IMR-90 (cell line): ENCODE measurements around the gene COL6A3. TPM values are rescaled to one million over a fixed set of nuclear protein-coding genes. Genes with fewer than 3 reads are reported as not detected.
A peak's percentile ranks its signal among the peaks of the same experiment; 100 is the strongest.

Experiments
- ATAC-seq: fragments of 200-7000 bp; cut with Tn5 transposase; 2 replicates; pipeline ENCODE4 v1.9.1; 2020; ENCODE audit warnings: low read depth, mild to moderate bottlenecking, moderate library complexity
- BruUV-seq: library from RNA; stranded (reverse); fragments of 400-500 nt; replicated peaks from 2 replicates; lab custom pipeline; 2021; lab: Mats Ljungman, UMichigan
- CTCF ChIA-PET: fragments of 300-600 bp; formaldehyde crosslinking; extraction: SDS; loops from one replicate; lab custom pipeline; 2021; ENCODE audit warnings: antibody characterized with exemption; lab: Yijun Ruan, JAX
- POLR2A ChIA-PET: fragments of 300-600 bp; sonication (Branson Sonifier 250); formaldehyde crosslinking; loops from one replicate; lab custom pipeline; 2022; ENCODE audit warnings: antibody characterized with exemption; ENCODE audit not compliant: unreplicated experiment; lab: Charles Lee
- DNase-seq: peaks from one replicate; pipeline ENCODE4 v3.0.0; 2013
- H2AFZ ChIP-seq: replicated peaks from 2 replicates; pipeline ENCODE3; 2013; ENCODE audit warnings: low read length, mild to moderate bottlenecking; ENCODE audit not compliant: poor library complexity
- H2AK5ac ChIP-seq: 2 replicates; pipeline ENCODE4 v1.6.1; 2013; ENCODE audit warnings: low read depth, low read length, inconsistent platforms
- H2AK9ac ChIP-seq: replicated peaks from 2 replicates; pipeline ENCODE3; 2013; ENCODE audit warnings: mild to moderate bottlenecking, low read depth, low read length, moderate library complexity; ENCODE audit not compliant: poor library complexity
- H2BK120ac ChIP-seq: 2 replicates; pipeline ENCODE4 v1.6.1; 2013; ENCODE audit warnings: low read depth, low read length, inconsistent platforms
- H2BK15ac ChIP-seq: 3 replicates; pipeline ENCODE4 v1.6.1; 2013; ENCODE audit warnings: low read depth, low read length, inconsistent platforms
- H2BK20ac ChIP-seq: 2 replicates; pipeline ENCODE4 v1.6.1; 2013; ENCODE audit warnings: low read depth, mild to moderate bottlenecking, inconsistent platforms, low read length, moderate library complexity
- H2BK5ac ChIP-seq: 2 replicates; pipeline ENCODE4 v1.6.1; 2013; ENCODE audit warnings: mild to moderate bottlenecking, low read depth, low read length, inconsistent platforms; ENCODE audit not compliant: poor library complexity, severe bottlenecking
- H3K14ac ChIP-seq: replicated peaks from 2 replicates; pipeline ENCODE4 v1.6.1; 2013; ENCODE audit warnings: low read depth, low read length, inconsistent platforms
- H3K18ac ChIP-seq: 2 replicates; pipeline ENCODE4 v1.6.1; 2013; ENCODE audit warnings: low read depth, low read length, control low read depth
- H3K23ac ChIP-seq: 2 replicates; pipeline ENCODE4 v1.6.1; 2013; ENCODE audit warnings: low read depth, low read length, inconsistent platforms
- H3K27ac ChIP-seq: 2 replicates; pipeline ENCODE4 v1.5.1; 2013; ENCODE audit warnings: mild to moderate bottlenecking, control low read depth, low read length; ENCODE audit not compliant: insufficient read depth
- H3K27me3 ChIP-seq: 2 replicates; pipeline ENCODE4 v1.6.1; 2013; ENCODE audit warnings: low read length; ENCODE audit not compliant: control insufficient read depth, insufficient read depth
- H3K36me3 ChIP-seq: 2 replicates; pipeline ENCODE4 v1.6.1; 2013; ENCODE audit warnings: low read length, mixed read lengths; ENCODE audit not compliant: control insufficient read depth, insufficient read depth
- H3K4ac ChIP-seq: 2 replicates; pipeline ENCODE4 v1.6.1; 2013; ENCODE audit warnings: low read depth, low read length, inconsistent platforms
- H3K4me1 ChIP-seq: 2 replicates; pipeline ENCODE4 v1.6.1; 2013; ENCODE audit warnings: low read length, mixed read lengths; ENCODE audit not compliant: control insufficient read depth, insufficient read depth
- H3K4me2 ChIP-seq: 2 replicates; pipeline ENCODE4 v1.6.1; 2013; ENCODE audit warnings: low read depth, mild to moderate bottlenecking, control low read depth, low read length, moderate library complexity
- H3K4me3 ChIP-seq: 2 replicates; pipeline ENCODE4 v1.5.1; 2013; ENCODE audit warnings: low read depth, mild to moderate bottlenecking, control low read depth, low read length, moderate library complexity; ENCODE audit not compliant: insufficient read depth
- H3K56ac ChIP-seq: 2 replicates; pipeline ENCODE4 v1.6.1; 2013; ENCODE audit warnings: low read length, inconsistent platforms; ENCODE audit not compliant: insufficient read depth; ENCODE audit errors: extremely low read depth
- H3K79me1 ChIP-seq, 2 experiments: 2 replicates each; pipeline ENCODE4 v1.6.1; 2013; ENCODE audit warnings: low read length in 2 of 2, inconsistent platforms in 1 of 2, low read depth in 1 of 2
- H3K9ac ChIP-seq: 2 replicates; pipeline ENCODE4 v1.6.1; 2013; ENCODE audit warnings: low read depth, low read length, control low read depth
- H3K9me1 ChIP-seq: 2 replicates; pipeline ENCODE4 v1.6.1; 2013; ENCODE audit warnings: low read length, inconsistent platforms; ENCODE audit not compliant: insufficient read depth
- H3K9me3 ChIP-seq: 2 replicates; pipeline ENCODE4 v1.6.1; 2013; ENCODE audit warnings: low read length; ENCODE audit not compliant: control insufficient read depth, insufficient read depth
- H4K20me1 ChIP-seq: 2 replicates; pipeline ENCODE4 v1.6.1; 2013; ENCODE audit warnings: low read length, inconsistent platforms; ENCODE audit not compliant: insufficient read depth
- H4K5ac ChIP-seq: 2 replicates; pipeline ENCODE4 v1.6.1; 2013; ENCODE audit warnings: mild to moderate bottlenecking, low read depth, low read length, control low read depth
- H4K8ac ChIP-seq, 2 experiments: 2 replicates each; pipeline ENCODE4 v1.6.1; 2013; ENCODE audit warnings: low read depth in 2 of 2, low read length in 2 of 2, control low read depth in 1 of 2, inconsistent platforms in 1 of 2
- H4K91ac ChIP-seq: 2 replicates; pipeline ENCODE4 v1.6.1; 2013; ENCODE audit warnings: low read depth, low read length, inconsistent platforms; ENCODE audit not compliant: insufficient read depth
- CHD1 ChIP-seq: IDR thresholded peaks from 2 replicates; pipeline ENCODE4 v1.6.1; 2012; ENCODE audit warnings: low read depth, low read length, improper control_type of control experiment
- FOS ChIP-seq: fragments of 150-350 bp; IDR thresholded peaks from 2 replicates; pipeline ENCODE4 v1.6.1; 2016; ENCODE audit warnings: low read depth, low read length
- NFE2L2 ChIP-seq: fragments of 150-350 bp; IDR thresholded peaks from 2 replicates; pipeline ENCODE4 v1.6.1; 2016; ENCODE audit warnings: low read depth, mild to moderate bottlenecking, low read length
- POLR2A ChIP-seq: IDR thresholded peaks from 2 replicates; pipeline ENCODE4 v1.6.1; 2012; ENCODE audit warnings: mild to moderate bottlenecking, low read depth, low read length
- WGBS, 2 experiments: methylation state at CpG; one replicate each; pipeline versions ENCODE4 v1.1.5 to v1.1.7; 2013; ENCODE audit warnings: missing lambda C conversion rate in 2 of 2; ENCODE audit not compliant: insufficient read length in 1 of 2; ENCODE audit errors: extremely low coverage in 2 of 2; 5-methylcytosine and 5-hydroxymethylcytosine counted together
- dilution Hi-C: fragments of 300-500 bp; cut with HindIII; formaldehyde crosslinking; loops from one replicate; pipeline ENCODE4 v1.14.3; 2018; ENCODE audit warnings: low sequenced_read_pairs; ENCODE audit not compliant: unreplicated experiment
- in situ Hi-C: fragments of 300-500 bp; cut with MboI; formaldehyde crosslinking; loops from 3 replicates; pipeline ENCODE4 v1.14.3; 2019; ENCODE audit warnings: low sequenced_read_pairs, inconsistent platforms, mixed read lengths
- intact Hi-C: fragments of 100-400 bp; cut with micrococcal nuclease; formaldehyde crosslinking; loops from 2 replicates; pipeline ENCODE4 v1.10.0; 2022
- polyA plus RNA-seq, 3 experiments: library from polyadenylated mRNA; depleted of rRNA; stranded (reverse); fragments of >200 nt; gene quantifications; 2 replicates each; pipeline ENCODE4 v1.2.3, GENCODE V29; 2012; ENCODE audit warnings: low replicate concordance in 1 of 3
- total RNA-seq: library from RNA; depleted of rRNA; stranded (reverse); fragments of >200 nt; gene quantifications from 2 replicates; pipeline ENCODE4 v1.2.3, GENCODE V29; 2012

Gene COL6A3
- total and polyA plus RNA-seq, 2 of the 4 experiments (the other 2 are of a cell fraction): 964 to 1,855 TPM

DNA sequence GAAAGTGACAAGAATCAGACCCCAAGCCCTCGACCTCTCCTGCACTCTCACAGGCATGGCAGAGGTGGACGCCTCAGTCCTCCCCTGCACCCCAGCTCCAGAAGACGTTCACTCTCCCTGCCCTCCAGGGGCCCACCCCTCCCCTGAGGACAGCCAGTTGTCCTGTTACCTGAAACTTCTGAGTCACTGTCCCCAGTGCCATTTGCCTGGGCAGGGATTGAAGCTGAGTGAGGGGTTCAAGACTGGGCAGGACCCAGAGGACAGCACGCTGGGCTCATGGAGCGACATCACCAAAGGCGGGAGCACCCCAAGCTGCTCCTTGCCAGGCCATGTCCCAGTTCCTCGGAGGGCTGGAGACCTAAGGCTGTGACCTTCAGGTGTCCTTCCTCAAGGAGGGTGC lies 34.2 kb upstream of the COL6A3 start:
- no peak overlapping the region for H2AK9ac ChIP-seq
- H4K20me1 ChIP-seq: no peaks in the 10 kb centered on the region
- no TSS peak for BruUV-seq
- H4K91ac ChIP-seq: no peak overlapping the region
- intact Hi-C loops: no loop called here
- H3K14ac ChIP-seq: no peak overlapping the region
- peaks cover 0 to 15% of the 10 kb centered on the region in 2 experiments; a peak in 2 of 4 replicates for H3K79me1 ChIP-seq
- no peak overlapping the region for H3K18ac ChIP-seq
- POLR2A ChIA-PET: no interaction called here
- H2AK5ac ChIP-seq: peak overlapping the region; percentile 30
- H3K36me3 ChIP-seq: no peaks in the 10 kb centered on the region
- H2BK120ac ChIP-seq: no peak overlapping the region
- dilution Hi-C loops: no loop called here
- no peak overlapping the region for H3K56ac ChIP-seq
- in situ Hi-C loops: no loop called here
- H3K27ac ChIP-seq: no peak overlapping the region
- H3K9ac ChIP-seq: no peak overlapping the region
- no peaks in the 10 kb centered on the region for H3K9me3 ChIP-seq
- H3K4me3 ChIP-seq: no peak overlapping the region
- TF ChIP-seq FOS (no peak), CHD1 (no peak), POLR2A (no peak), NFE2L2 (no peak)
- H3K4me2 ChIP-seq: no peak overlapping the region
- peaks cover 9% of the 10 kb centered on the region for H3K9me1 ChIP-seq
- no peak for DNase-seq
- H4K8ac ChIP-seq: no peak overlapping the region
- H3K23ac ChIP-seq: no peak overlapping the region
- no peak overlapping the region for H2BK5ac ChIP-seq
- peak overlapping the region; percentile 29; the same call in 1 of the 2 replicates for H3K4ac ChIP-seq
- H2BK15ac ChIP-seq: peak overlapping the region; percentile 18; the same call in 1 of the 3 replicates
- H4K5ac ChIP-seq: no peak overlapping the region
- CTCF ChIA-PET: no interaction called here
- peak overlapping the region; percentile 44 for H2AFZ ChIP-seq
- no peak for ATAC-seq
- WGBS, 2 experiments: 97% methylated on average over 5 of the region's 7 CpGs; no CpG with 5 or more reads in 1 of the 2 experiments
- H3K27me3 ChIP-seq: no peaks in the 10 kb centered on the region
- H2BK20ac ChIP-seq: 0 out of 2 replicates have a peak overlapping the region, but pooled peaks have one; percentile 3
- H3K4me1 ChIP-seq: peaks cover 35% of the 10 kb centered on the region
